ENCODE data around the gene HCK.

Gene HCK

GRCh38 chr20:32130965-32131364 lies 78.9 kb downstream of the HCK start:
- no peak for DNase-seq

GRCh38 chr20:32132911-32133549 lies 81.0 kb downstream of the HCK start:
- no peak for DNase-seq

GRCh38 chr20:32134026-32134425 lies 82.0 kb downstream of the HCK start:
- no peak for DNase-seq

GRCh38 chr20:32135983-32136515 lies 84.0 kb downstream of the HCK start:
- no peak for DNase-seq

- no peak for DNase-seq
Observed at GRCh38 chr20:32138921-32139320, 86.9 kb downstream of the HCK start.

- no peak for DNase-seq
Observed at GRCh38 chr20:32139947-32140346, 87.9 kb downstream of the HCK start.

- no peak for DNase-seq
Observed at GRCh38 chr20:32140603-32141002, 88.6 kb downstream of the HCK start.

GRCh38 chr20:32141465-32141980 lies 89.5 kb downstream of the HCK start:
- DNase-seq = no peak

GRCh38 chr20:32142088-32142487 lies 90.0 kb downstream of the HCK start:
- no peak for DNase-seq

GRCh38 chr20:32142991-32143390 lies 90.9 kb downstream of the HCK start:
- DNase-seq = no peak

- DNase-seq = no peak
Observed at GRCh38 chr20:32144898-32145662, 93.0 kb downstream of the HCK start.

GRCh38 chr20:32149566-32150170 lies 97.6 kb downstream of the HCK start:
- DNase-seq = no peak

GRCh38 chr20:32150291-32150848 lies 98.3 kb downstream of the HCK start:
- no peak for DNase-seq
